Suprapubic skin (tissue), 4 donors: ENCODE measurements around the gene BARHL1. TPM values are rescaled to one million over a fixed set of nuclear protein-coding genes. Genes with fewer than 3 reads are reported as not detected.

Experiments used
- DNase-seq, 2 donors: peaks; one replicate each; pipeline ENCODE4 v3.0.0-alpha.2; 2019; ENCODE audit warnings: low spot score in 2 of 2
- H3K27ac ChIP-seq: fragments of 200-600 bp; sonication (generic); one replicate; pipeline ENCODE4 v1.5.1; 2019
- H3K27me3 ChIP-seq: fragments of 200-600 bp; sonication (generic); one replicate; pipeline ENCODE4 v1.5.1; 2019
- H3K36me3 ChIP-seq: fragments of 200-600 bp; sonication (generic); one replicate; pipeline ENCODE4 v1.5.1; 2019
- H3K4me1 ChIP-seq: fragments of 200-600 bp; sonication (generic); one replicate; pipeline ENCODE4 v1.5.1; 2019
- H3K4me3 ChIP-seq: fragments of 200-600 bp; sonication (generic); one replicate; pipeline ENCODE4 v1.5.1; 2019; ENCODE audit warnings: mild to moderate bottlenecking
- H3K9me3 ChIP-seq: fragments of 200-600 bp; sonication (generic); one replicate; pipeline ENCODE4 v1.5.1; 2019
- CTCF ChIP-seq, 2 donors: fragments of 200-600 bp in 1 of 2; fragments of 450-650 bp in 1 of 2; sonication (generic) in 1 of 2; IDR thresholded peaks; one replicate each; pipeline ENCODE4 v1.5.1; 2016 to 2019; ENCODE audit warnings: antibody characterized with exemption in 2 of 2, mild to moderate bottlenecking in 1 of 2, moderate library complexity in 1 of 2
- EP300 ChIP-seq: sonication (generic); formaldehyde crosslinking; IDR thresholded peaks from one replicate; pipeline ENCODE4 v1.6.1; 2017; ENCODE audit warnings: antibody characterized with exemption
- POLR2A ChIP-seq, 2 donors: fragments of 450-650 bp; IDR thresholded peaks; one replicate each; pipeline ENCODE4 v1.6.1; 2017; ENCODE audit warnings: antibody characterized with exemption in 2 of 2, mild to moderate bottlenecking in 2 of 2, moderate library complexity in 2 of 2
- POLR2AphosphoS5 ChIP-seq, 3 donors: sonication (generic); formaldehyde crosslinking; IDR thresholded peaks; one replicate each; pipeline ENCODE4 v1.6.1; 2017; ENCODE audit warnings: antibody characterized with exemption in 3 of 3
- WGBS: methylation state at CpG from one replicate; pipeline ENCODE4 v1.1.5; 2018; 5-methylcytosine and 5-hydroxymethylcytosine counted together
- total RNA-seq, 4 donors: library from RNA; depleted of rRNA; stranded (reverse); fragments of >200 nt; gene quantifications; one replicate each; pipeline ENCODE4 v1.1.0, GENCODE V29; 2016

BARHL1 gene
- total RNA-seq, 4 donors from 2014 or later, result not detected

- DNase-seq, result no peak
- H3K27ac ChIP-seq, result no peak overlapping the region
- WGBS, result 33% methylated on average over 8 of the region's 12 CpGs
- no peaks in the 10 kb centered on the region for H3K36me3 ChIP-seq
- TF ChIP-seq POLR2A (IDR thresholded peaks at IDR 0.05) (no peak), POLR2AphosphoS5 (IDR thresholded peaks at IDR 0.05) (no peak), CTCF (IDR thresholded peaks at IDR 0.05) (no peak)
- peaks cover 93% of the 10 kb centered on the region for H3K27me3 ChIP-seq
- H3K9me3 ChIP-seq, result no peaks in the 10 kb centered on the region
- peaks cover 26% of the 10 kb centered on the region for H3K4me1 ChIP-seq
- H3K4me3 ChIP-seq, result no peak overlapping the region
Observed at GRCh38 chr9:132588098-132588497, 5.7 kb downstream of the BARHL1 start.

GRCh38 chr9:132588501-132589147 lies 6.2 kb downstream of the BARHL1 start:
- Histone ChIP-seq H3K36me3 (peaks cover 4% of the 10 kb centered on the region), H3K4me1 (peaks cover 26% of the 10 kb centered on the region), H3K27ac (no peak overlapping the region), H3K4me3 (no peak overlapping the region), H3K9me3 (no peaks in the 10 kb centered on the region), H3K27me3 (peaks cover 88% of the 10 kb centered on the region)
- DNase-seq, result no peak
- TF ChIP-seq CTCF (IDR thresholded peaks at IDR 0.05), result no peak
- TF ChIP-seq POLR2A (IDR thresholded peaks at IDR 0.05), result no peak
- TF ChIP-seq EP300, result no peak
- no peak for TF ChIP-seq POLR2AphosphoS5 (IDR thresholded peaks at IDR 0.05)
- 5% methylated on average over 11 of the region's 28 CpGs for WGBS

GRCh38 chr9:132589148-132590036 lies 7.0 kb downstream of the BARHL1 start:
- DNase-seq, result no peak
- Histone ChIP-seq H3K27ac (no peak overlapping the region), H3K27me3 (peaks cover 80% of the 10 kb centered on the region), H3K4me3 (no peak overlapping the region), H3K4me1 (peaks cover 26% of the 10 kb centered on the region), H3K9me3 (no peaks in the 10 kb centered on the region), H3K36me3 (peaks cover 11% of the 10 kb centered on the region)
- TF ChIP-seq CTCF (IDR thresholded peaks at IDR 0.05) (no peak), POLR2A (IDR thresholded peaks at IDR 0.05) (no peak), EP300 (no peak), POLR2AphosphoS5 (IDR thresholded peaks at IDR 0.05) (no peak)
- 4% methylated on average over 50 of the region's 83 CpGs for WGBS

- H3K4me1 ChIP-seq, result peaks cover 26% of the 10 kb centered on the region
- no peak overlapping the region for H3K27ac ChIP-seq
- peaks cover 17% of the 10 kb centered on the region for H3K36me3 ChIP-seq
- no peak for DNase-seq
- WGBS, result 4% methylated on average over 14 of the region's 17 CpGs
- no peaks in the 10 kb centered on the region for H3K9me3 ChIP-seq
- H3K4me3 ChIP-seq, result no peak overlapping the region
- TF ChIP-seq EP300, result no peak
- TF ChIP-seq CTCF (IDR thresholded peaks at IDR 0.05), result no peak
- no peak for TF ChIP-seq POLR2A (IDR thresholded peaks at IDR 0.05)
- no peak for TF ChIP-seq POLR2AphosphoS5 (IDR thresholded peaks at IDR 0.05)
- peaks cover 75% of the 10 kb centered on the region for H3K27me3 ChIP-seq
Observed at GRCh38 chr9:132590037-132590317, 7.6 kb downstream of the BARHL1 start.
